C4-2B (cell line): ENCODE results near the gene GM2A.

Source experiments
- CTCF ChIP-seq: fragments of 450-650 bp; conservative IDR thresholded peaks from 2 replicates; pipeline ENCODE4 v1.5.1; 2017; ENCODE audit warnings: mild to moderate bottlenecking
- ZFX ChIP-seq: fragments of 450-650 bp; IDR thresholded peaks from 2 replicates; pipeline ENCODE4 v1.6.1; 2017

- no peak for TF ChIP-seq CTCF
- TF ChIP-seq ZFX = no peak
Observed at GRCh38 chr5:151221574-151221973, 31.4 kb upstream of the GM2A start.
